ENCODE data around the gene TSPAN5.

GRCh38 chr4:98613453-98614075 is 44.8 kb downstream of the TSPAN5 start:
- no peak for TF ChIP-seq CTCF (IDR thresholded peaks at IDR 0.05)
- no peak for TF ChIP-seq POLR2A (IDR thresholded peaks at IDR 0.05)
